ENCODE measurements around the gene EPOP. TPM values are rescaled to one million over a fixed set of nuclear protein-coding genes. Genes with fewer than 3 reads are reported as not detected.

EPOP gene
- total RNA-seq, 1 experiment from 2014 or later = 6.6 TPM

DNA sequence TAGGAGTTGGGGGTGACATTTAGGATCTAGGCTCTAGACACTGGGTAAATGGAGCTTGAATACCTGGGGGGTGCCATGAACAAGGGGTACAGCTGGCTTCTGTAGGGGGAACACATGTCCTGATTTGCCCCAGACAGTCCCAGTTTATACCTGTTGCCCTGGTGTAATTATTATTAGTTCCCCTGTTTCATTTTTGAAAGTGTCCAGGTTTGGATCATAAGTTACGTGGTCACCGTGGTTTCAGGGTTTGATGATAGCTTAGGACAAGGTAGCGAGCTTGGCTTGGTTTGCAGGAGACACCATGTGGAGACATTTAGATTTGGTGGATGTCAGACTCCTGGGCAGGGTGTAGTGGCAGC is 35.8 kb upstream of the EPOP start:
- Histone ChIP-seq H3K9me3 (replicated peaks) (no peaks in the 10 kb centered on the region), H3K27me3 (no peaks in the 10 kb centered on the region), H3K27ac (peak overlapping the region; percentile 31), H3K4me1 (peaks cover 22% of the 10 kb centered on the region), H3K36me3 (peaks cover 11% of the 10 kb centered on the region; the same call in 1 of the 2 replicates), H3K4me3 (no peak overlapping the region)
- DNase-seq = no peak

DNA sequence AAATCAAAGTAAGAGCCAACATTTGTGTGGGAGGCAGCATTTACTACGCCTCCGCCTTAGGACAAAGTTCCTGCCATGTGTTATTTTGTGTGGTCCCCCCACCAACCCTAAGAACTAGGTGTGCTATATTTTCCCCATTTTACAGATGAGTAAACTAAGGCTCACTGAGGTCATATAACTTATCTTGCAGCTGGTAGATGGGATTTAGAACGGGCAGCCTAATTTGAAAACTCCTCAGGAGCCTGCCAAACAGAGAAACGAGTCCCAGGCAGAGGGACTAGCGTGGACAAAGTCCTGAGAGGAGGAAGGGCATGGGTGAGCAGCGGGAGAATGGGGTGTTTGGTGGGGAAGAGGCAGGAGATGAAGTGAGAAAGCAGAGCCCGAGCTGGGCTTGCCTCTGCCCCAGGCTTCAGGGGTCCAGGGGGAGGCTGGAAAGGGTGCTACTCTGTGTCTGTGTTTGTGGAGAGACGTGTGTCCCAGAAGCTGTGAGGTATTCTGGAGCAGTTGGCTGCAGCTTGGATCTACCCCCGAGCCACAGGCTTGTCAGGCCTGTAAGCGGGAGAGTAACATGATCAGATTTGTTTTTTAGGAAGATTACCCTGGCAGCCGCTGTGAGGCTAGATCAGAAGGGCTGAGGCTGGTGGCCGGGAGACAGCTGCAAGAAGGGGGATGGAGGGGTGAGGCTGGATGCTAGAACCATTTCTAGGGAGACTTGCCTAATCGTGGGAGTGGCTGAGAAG is 35.3 kb upstream of the EPOP start:
- H3K9me3 ChIP-seq (replicated peaks) = no peaks in the 10 kb centered on the region
- peaks cover 22% of the 10 kb centered on the region for H3K4me1 ChIP-seq
- H3K4me3 ChIP-seq = no peak overlapping the region
- peak overlapping the region; percentile 31 for H3K27ac ChIP-seq
- H3K27me3 ChIP-seq = no peaks in the 10 kb centered on the region
- peaks cover 9% of the 10 kb centered on the region; the same call in 1 of the 2 replicates for H3K36me3 ChIP-seq
- DNase-seq = peak; percentile 88 to 93

DNA sequence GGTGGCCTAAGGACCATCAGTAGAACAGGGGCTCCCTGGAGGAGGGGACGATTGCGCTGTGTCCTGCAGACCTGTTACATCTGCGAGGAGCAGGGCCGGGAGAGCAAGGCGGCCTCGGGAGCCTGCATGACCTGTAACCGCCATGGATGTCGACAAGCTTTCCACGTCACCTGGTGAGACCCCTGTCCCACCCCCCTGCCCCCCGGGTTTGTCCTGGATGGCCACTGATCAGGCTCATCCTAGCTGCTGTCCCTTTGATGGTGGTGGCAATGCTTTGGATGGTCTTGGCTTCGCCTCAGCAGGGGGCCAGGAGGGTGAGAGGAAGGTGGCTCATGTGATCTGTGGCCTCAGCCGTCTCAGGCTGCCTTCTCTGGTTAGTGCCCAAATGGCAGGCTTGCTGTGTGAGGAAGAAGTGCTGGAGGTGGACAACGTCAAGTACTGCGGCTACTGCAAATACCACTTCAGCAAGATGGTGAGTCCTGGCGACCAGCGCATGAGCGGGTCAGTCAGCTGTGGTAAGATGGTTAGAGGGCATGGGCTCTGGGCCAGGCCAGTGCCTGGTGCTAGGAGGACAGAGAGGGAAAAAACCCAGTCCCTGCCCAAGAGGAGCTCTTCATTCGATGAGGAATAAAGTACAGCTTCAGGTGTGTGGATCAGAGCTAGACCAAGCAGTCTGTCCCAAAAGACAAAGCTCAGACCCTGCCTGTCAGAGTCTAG is 34.5 kb upstream of the EPOP start:
- H3K27ac ChIP-seq = no peak overlapping the region

DNA sequence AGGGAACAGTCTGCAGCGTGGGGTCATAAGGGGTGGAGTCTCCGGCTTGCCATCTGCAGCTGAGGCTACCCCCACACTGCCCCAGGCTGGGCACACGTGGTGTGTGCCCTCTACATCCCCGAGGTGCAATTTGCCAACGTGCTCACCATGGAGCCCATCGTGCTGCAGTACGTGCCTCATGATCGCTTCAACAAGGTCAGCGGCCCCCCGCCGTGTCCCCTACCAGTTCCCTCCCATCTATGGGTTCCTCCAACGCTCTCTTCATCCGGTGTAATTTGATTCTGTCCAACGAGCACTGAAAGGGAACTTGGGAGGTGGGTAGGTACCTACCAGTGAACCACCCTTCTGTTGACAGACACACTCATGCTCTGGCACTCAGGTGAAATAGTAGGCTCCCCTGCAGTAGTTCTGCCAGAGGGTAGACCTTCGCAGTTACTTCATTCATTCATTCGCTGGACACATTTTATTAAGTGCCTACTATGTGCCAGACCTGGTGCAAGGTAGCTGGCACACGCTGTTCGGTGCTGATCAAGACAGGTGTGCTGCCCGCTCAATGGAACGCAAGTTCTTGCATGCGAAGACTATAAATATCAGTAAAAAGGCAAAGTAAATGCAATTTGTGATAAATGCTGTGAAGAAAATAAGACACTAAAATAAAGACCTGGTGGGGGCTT is 33.1 kb upstream of the EPOP start:
- H3K4me1 ChIP-seq = peaks cover 25% of the 10 kb centered on the region
- H3K27me3 ChIP-seq = no peaks in the 10 kb centered on the region

More for the DNA sequence above, 34.5 kb upstream of the EPOP start:
- DNase-seq = no peak
- peaks cover 22% of the 10 kb centered on the region for H3K4me1 ChIP-seq
- H3K4me3 ChIP-seq = no peak overlapping the region
- H3K9me3 ChIP-seq (replicated peaks) = no peaks in the 10 kb centered on the region
- H3K36me3 ChIP-seq = peaks cover 9% of the 10 kb centered on the region; the same call in 1 of the 2 replicates
- H3K27me3 ChIP-seq = no peaks in the 10 kb centered on the region

DNA sequence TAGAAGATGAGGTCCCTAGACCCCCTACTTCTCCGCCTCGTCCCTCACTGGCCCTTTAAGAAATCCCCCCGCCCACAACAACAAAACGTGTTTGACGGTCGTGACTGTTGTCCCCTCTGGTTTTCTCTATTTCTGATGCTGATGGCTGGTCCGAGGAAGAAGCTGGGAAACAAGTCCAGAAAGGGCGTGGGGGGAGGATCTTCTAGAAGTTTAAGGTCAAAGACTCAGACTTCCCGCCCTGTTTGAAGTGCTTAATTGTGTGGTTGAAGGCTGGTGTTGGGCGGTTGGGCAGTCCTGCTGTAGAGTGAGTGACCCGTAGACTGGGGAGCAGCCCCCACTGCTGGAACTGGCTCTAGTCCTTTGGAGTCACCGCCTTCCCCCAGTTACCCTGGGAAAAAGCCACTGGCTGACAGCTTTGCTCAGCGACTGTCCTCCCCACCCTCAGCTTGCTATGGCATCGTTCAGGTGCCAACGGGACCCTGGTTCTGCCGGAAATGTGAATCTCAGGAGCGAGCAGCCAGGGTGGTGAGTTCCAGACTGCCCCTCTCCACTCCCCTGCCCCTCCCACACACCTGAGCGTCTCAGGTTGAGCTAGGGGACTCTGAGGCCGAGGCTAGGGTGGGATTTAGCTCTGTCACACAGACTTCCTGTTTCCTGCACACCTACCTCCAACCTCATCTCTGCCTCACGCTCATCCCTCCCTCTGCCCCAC is 31.9 kb upstream of the EPOP start:
- H3K4me1 ChIP-seq = peaks cover 25% of the 10 kb centered on the region
- H3K27me3 ChIP-seq = no peaks in the 10 kb centered on the region
- no peaks in the 10 kb centered on the region for H3K9me3 ChIP-seq (replicated peaks)
- DNase-seq = no peak
- peak overlapping the region; percentile 82 for H3K4me3 ChIP-seq
- no peaks in the 10 kb centered on the region for H3K36me3 ChIP-seq
- H3K27ac ChIP-seq = no peak overlapping the region

More for the DNA sequence above, 33.1 kb upstream of the EPOP start:
- Histone ChIP-seq H3K9me3 (replicated peaks) (no peaks in the 10 kb centered on the region), H3K36me3 (no peaks in the 10 kb centered on the region), H3K27ac (no peak overlapping the region), H3K4me3 (no peak overlapping the region)
- DNase-seq = no peak

DNA sequence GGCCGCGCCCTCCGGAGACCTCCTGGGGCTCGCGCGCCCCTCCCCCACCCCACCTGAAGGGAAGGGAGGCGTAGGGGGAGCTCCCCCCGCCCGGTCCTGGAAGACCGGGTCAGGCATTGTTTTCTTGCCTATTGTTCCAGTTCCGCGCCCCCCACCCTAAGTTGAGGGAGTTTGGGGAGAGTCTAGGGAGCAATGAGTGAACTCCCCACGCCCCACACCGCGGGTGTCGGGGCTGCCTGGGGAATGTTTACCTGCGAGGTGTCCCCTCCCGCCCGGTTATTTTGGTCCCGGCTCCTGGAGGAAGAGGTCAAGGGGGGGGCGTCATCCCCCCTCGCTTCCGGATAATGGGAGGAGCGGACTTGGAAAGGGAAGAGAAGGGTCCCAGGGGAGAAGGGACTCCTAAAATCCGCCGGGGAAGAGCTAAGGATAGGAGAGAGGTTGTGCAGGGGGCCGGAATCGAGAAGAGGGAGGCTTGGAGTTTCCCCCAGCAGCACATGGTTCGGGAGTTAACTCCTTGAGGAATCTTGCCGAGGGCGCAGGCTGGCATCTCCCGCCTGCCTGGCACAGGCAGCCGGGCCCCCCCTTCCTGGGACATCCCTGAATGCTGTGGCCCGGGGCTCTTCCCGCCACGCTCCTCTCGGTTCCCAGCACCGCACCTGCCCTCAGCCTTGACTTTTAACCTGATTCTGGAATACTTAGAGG is 31.2 kb upstream of the EPOP start:
- H3K36me3 ChIP-seq = no peaks in the 10 kb centered on the region
- H3K27ac ChIP-seq = no peak overlapping the region
- H3K9me3 ChIP-seq (replicated peaks) = no peaks in the 10 kb centered on the region
- H3K27me3 ChIP-seq = no peaks in the 10 kb centered on the region
- H3K4me3 ChIP-seq = peak overlapping the region; percentile 82
- peaks cover 23% of the 10 kb centered on the region for H3K4me1 ChIP-seq
- peak; percentile 66 to 75 for DNase-seq

DNA sequence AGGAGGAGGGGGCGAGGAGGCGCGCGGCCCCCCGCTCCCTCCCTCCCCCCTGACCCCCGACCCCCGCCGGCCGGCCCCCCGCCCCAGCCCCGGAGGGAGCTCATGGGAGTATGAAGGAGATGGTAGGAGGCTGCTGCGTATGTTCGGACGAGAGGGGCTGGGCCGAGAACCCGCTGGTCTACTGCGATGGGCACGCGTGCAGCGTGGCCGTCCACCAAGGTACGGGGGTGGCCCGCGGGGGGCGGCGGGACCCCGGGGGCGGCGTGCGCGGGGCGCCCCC is 30.7 kb upstream of the EPOP start:
- Histone ChIP-seq H3K36me3 (no peaks in the 10 kb centered on the region), H3K4me3 (peak overlapping the region; percentile 82), H3K4me1 (peaks cover 18% of the 10 kb centered on the region), H3K27me3 (no peaks in the 10 kb centered on the region), H3K9me3 (replicated peaks) (no peaks in the 10 kb centered on the region), H3K27ac (no peak overlapping the region)
- peak in 1 of 2 experiments; percentile 25 for DNase-seq

DNA sequence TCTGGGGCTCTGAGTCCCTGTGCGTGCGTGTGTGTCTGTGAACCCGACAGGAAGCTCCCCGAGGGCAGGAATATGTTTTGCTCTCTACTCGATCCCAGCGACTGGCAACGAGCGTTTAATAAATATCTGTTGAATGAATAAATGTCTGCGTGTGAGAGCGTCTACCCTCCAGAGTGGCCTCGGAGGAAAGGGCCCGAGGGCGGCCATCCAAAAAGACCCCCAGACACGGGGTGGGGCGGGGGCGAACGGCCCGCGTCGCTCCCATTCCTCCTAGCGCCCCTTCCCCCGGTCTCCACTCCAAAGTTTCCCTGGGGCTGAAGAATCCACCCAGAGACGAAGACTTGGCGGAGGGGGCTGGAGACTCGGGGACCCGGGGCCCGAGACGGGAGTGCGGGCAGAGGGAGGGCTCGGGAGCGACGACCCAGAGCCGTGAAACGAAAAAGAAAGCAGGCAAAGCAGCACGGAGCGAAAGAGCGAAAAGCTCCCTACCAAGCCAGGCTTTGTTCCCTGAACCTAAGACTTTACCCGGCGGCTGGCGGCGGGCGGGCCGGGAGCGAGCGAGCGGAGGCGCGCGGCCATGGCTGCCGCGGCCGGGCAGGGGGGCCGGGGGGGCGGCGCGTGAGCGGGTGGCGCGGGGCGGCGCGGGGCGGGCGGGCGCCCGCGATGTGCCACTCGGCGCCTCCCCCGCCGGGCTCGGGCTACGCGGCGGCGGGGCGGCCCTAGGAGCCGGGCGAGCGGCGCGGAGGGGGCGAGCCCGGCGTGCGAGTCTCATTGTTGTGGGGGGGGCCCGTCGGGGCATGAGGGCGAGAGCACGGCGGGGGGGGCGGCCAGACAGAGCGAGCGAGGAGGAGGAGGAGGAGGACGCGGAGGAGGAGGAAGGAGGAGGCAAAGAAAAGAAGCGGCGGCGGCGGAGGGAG is 30.1 kb upstream of the EPOP start, which contains the start of gene MLLT6:
TSS of gene MLLT6 (plus strand) at position 668 of the 917 bp plus-strand sequence. CDS start 360 bp downstream, outside the sequence.
- Histone ChIP-seq H3K4me3 (peak within 1 kb of the TSS; percentile 82), H3K9me3 (replicated peaks) (no peaks in the 10 kb centered on the region), H3K36me3 (no peaks in the 10 kb centered on the region), H3K27me3 (no peaks in the 10 kb centered on the region), H3K4me1 (peaks cover 12% of the 10 kb centered on the region), H3K27ac (peak within 1 kb of the TSS; percentile 68)
- peak; percentile 72 to 77 for DNase-seq

DNA sequence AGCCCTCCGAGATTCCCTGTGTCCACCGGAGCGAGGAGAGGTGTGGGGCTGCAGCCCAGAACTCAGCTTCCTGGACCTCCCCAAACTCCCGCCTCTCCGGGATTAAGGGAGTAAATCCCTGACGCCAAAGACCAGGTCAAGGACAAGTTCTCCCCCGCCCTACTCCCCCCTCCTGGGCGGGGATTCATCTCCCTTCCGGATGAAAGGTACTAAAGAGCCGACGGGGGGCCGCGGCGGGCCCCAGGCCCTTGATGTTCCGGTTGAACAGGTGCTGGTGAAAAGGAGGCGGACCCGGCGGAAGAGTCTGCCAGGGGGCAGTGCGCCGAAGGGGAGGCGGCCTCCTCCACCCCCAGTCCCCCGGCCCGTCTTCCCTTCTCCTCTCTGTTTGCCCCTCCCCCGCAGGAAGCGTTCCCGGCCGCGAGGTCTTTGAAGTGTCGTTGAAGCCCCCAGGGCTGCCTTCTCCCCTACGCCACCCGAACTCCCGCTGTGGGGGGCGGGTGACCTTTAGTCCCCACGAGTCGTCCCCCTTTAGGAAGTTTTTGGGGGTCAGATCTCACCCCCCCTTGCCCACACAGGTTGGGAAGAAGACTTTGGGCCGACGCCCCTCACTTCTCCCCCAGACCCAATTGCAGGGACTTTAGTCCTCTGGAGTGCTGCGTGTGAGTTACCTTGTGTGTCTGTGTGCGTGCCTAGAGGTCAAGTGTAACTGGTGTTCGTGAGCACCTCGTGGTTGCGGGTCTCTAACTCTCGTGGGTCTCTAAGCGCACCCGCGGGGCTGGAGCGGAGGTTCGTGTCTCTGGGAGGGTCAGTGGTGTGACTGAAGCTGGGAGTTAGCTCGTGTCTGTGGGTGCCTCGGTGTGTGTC is 29.2 kb upstream of the EPOP start:
- H3K36me3 ChIP-seq = no peaks in the 10 kb centered on the region
- H3K4me1 ChIP-seq = peaks cover 3% of the 10 kb centered on the region
- no peaks in the 10 kb centered on the region for H3K9me3 ChIP-seq (replicated peaks)
- H3K27me3 ChIP-seq = no peaks in the 10 kb centered on the region
- peak overlapping the region; percentile 82 for H3K4me3 ChIP-seq
- DNase-seq = peak; percentile 89 to 91
- peak overlapping the region; percentile 68 for H3K27ac ChIP-seq

DNA sequence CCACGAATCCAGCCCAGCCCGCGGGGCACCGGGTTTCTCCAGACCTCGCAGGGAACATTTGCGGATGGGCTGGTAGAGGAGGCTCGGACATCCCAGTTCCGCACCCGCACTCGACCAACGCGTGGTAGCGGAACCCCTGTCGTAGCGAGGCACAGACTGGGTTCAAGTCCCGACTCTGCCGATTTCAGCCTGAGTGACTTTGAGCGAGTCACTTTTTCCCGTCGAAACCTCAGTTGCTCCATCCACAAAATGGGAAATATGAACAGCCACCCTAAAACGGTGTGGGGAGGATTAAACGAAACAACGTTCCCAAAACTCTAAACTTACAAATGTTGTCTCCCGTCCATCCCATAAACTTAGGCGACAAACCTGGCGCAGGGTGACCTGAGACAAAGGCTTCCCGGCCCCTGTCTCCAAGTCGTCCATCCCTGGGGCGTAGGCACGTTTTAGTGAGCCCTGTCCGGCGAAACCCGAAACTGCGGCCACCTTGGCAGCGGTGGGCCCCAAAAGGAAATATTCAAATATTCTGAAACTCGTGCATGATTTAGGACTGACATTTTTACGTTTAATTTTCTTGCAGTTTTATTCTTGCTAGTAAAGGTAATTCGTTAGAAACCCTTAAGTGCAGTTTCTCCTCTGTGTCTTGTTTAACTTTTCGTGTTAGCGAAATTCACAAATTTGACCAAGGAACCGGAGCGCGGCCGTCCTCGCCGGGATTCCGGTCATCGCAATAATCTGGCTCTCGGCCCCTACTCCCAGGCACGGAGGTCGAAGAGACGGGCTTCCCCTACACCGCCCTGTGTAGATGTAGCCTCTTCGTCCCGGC is 28.4 kb upstream of the EPOP start:
- Histone ChIP-seq H3K9me3 (replicated peaks) (no peaks in the 10 kb centered on the region), H3K27ac (peak overlapping the region; percentile 37; the same call in 1 of the 2 replicates), H3K36me3 (no peaks in the 10 kb centered on the region), H3K4me3 (peak overlapping the region; percentile 82), H3K4me1 (peaks cover 3% of the 10 kb centered on the region), H3K27me3 (no peaks in the 10 kb centered on the region)
- no peak for DNase-seq

DNA sequence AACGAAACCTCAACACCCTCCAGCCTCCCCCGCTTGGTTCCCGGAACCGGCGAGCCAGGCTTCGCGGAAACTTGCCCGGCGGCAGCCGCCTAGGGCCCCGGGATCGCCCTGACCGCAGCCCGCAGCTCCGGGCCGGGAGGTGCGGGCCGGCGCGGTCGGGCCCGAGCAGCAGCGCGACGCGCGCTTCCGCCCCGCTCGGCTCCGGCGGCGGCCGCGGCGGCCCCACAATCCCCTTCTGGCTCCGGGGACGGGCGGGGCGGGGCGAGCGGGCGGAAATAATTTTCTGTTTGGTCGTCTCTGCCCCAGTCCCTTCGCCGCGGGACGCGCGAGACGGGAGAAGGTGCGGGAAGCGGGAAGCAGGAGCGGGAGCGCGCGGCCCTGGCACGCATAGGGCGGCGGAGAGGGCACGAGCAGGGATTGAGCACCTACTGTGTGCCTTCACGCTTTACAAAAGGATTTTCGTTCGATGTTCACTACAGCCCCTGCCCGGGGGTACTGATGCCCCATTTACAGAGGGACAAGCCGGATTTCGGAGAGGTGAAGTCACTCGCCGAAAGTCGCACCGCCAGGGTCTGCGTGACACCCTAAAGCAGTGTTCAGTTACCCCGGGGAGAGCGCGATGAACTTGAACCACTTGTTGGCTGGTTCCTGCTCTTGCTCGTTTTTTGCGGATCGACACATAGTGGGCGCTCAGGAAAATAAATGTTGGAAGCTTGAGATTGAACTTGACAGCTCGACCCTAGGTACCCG is 27.6 kb upstream of the EPOP start:
- Histone ChIP-seq H3K27me3 (no peaks in the 10 kb centered on the region), H3K4me1 (peaks cover 3% of the 10 kb centered on the region), H3K27ac (peak overlapping the region; percentile 37), H3K9me3 (replicated peaks) (no peaks in the 10 kb centered on the region), H3K4me3 (peak overlapping the region; percentile 82), H3K36me3 (no peaks in the 10 kb centered on the region)
- peak; percentile 82 to 85 for DNase-seq

Measured in SJCRH30 (cell line).